ENCODE measurements around the gene FGF5.

DNA sequence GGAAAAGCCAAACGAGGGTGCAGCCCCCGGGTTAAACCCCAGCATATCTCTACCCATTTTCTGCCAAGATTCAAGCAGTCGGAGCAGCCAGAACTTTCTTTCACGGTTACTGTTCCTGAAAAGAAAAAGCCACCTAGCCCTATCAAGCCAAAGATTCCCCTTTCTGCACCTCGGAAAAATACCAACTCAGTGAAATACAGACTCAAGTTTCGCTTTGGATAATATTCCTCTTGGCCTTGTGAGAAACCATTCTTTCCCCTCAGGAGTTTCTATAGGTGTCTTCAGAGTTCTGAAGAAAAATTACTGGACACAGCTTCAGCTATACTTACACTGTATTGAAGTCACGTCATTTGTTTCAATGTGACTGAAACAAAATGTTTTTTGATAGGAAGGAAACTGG lies 20.0 kb downstream of the FGF5 start:
- TF ChIP-seq CTCF (conservative IDR thresholded peaks at IDR 0.05; ENCODE audit: low read depth, low read length) (no peak), EZH2 (IDR thresholded peaks at IDR 0.05; ENCODE audit: low read length, unreplicated experiment) (no peak), EZH2phosphoT487 (IDR thresholded peaks at IDR 0.05; ENCODE audit: borderline replicate concordance, low read length) (no peak)
